ENCODE results near the gene CALHM1.

DNA sequence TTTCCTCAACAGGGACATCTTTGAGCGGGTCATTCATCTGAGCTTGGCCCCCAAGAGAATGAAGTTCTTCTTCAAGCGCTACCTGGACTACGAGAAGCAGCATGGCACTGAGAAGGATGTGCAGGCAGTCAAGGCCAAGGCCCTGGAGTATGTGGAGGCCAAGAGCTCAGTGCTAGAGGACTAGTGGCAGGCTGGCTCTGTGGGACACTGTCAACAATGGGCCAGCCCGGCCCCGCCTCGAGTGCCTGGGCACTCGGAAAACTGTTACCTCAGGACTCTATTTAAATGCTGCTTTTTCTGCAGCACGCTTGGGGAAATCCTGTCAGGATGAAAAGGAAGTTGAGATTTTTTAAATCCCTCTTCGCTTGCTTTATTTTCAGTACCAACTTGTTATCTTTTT lies 13.3 kb downstream of the CALHM1 start:
- TF ChIP-seq POLR2A (IDR thresholded peaks at IDR 0.05), result no peak
- no peak for TF ChIP-seq CTCF (IDR thresholded peaks at IDR 0.05)
- TF ChIP-seq EP300 (IDR thresholded peaks at IDR 0.05), result no peak
